GM08714 (cell line): ENCODE measurements around the gene GBF1.

ENCODE experiments used
- H3K4me3 ChIP-seq: fragments of 200-500 bp; sonication (Bioruptor generic); 2 replicates; pipeline ENCODE4 v1.5.1; 2014; ENCODE audit warnings: mild to moderate bottlenecking, low read length, inconsistent platforms
- ZNF274 ChIP-seq: IDR thresholded peaks from 2 replicates; pipeline ENCODE4 v1.6.1; 2012; ENCODE audit warnings: mild to moderate bottlenecking, low read depth, low read length

Gene GBF1

GRCh38 chr10:102396317-102396650 lies 151.0 kb downstream of the GBF1 start:
- H3K4me3 ChIP-seq = peak overlapping the region; percentile 79
- TF ChIP-seq ZNF274 = no peak

DNA sequence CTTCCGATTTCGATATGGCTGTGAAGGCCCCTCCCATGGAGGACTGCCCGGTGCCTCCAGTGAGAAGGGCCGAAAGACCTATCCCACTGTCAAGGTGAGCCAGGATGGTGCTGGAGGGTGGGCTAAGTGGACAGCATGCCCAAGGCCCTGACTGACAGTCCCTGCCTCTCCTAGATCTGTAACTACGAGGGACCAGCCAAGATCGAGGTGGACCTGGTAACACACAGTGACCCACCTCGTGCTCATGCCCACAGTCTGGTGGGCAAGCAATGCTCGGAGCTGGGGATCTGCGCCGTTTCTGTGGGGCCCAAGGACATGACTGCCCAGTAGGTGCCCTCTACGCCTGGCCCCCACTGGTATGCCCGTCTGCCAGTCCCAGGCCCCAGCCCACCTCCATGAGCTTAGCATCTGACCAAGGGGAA lies 151.4 kb downstream of the GBF1 start:
- H3K4me3 ChIP-seq = peak overlapping the region; percentile 79

DNA sequence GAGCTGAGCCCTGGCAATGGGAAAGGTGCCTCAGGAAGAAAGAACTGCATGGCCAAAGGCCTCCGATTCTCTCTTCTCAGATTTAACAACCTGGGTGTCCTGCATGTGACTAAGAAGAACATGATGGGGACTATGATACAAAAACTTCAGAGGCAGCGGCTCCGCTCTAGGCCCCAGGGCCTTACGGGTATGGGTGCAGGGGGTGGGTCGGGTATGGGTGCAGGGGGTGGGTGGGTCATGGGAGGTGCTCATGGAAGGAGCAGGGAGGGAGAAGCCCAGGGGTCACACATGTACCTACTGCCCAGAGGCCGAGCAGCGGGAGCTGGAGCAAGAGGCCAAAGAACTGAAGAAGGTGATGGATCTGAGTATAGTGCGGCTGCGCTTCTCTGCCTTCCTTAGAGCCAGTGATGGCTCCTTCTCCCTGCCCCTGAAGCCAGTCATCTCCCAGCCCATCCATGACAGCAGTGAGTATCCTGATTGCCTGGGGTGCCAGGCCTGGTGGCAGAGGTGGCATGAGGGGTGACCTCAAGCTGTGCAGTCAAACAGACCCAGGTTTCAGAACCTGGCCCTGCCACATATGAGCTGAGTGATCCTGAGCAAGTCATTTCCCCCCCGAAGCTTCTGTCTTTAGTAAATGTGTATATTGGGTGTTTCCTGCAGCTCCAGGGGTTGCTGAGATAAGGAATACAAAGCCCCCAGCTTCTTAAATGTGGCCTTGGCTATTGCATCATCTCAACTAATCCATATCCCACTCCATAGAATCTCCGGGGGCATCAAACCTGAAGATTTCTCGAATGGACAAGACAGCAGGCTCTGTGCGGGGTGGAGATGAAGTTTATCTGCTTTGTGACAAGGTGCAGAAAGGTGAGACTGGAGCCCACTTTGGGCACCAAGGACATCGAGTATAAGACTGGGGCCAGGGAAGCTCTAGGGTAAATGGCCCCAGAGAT lies 152.2 kb downstream of the GBF1 start:
- H3K4me3 ChIP-seq = peak overlapping the region; percentile 79; the same call in 1 of the 2 replicates
- TF ChIP-seq ZNF274 = no peak

More for the DNA sequence above, 151.4 kb downstream of the GBF1 start:
- TF ChIP-seq ZNF274 = no peak

- no peak for TF ChIP-seq ZNF274
- H3K4me3 ChIP-seq = peak overlapping the region; percentile 36; the same call in 1 of the 2 replicates
These were observed 153.1 kb downstream of the GBF1 start for GRCh38 chr10:102398172-102399020.

DNA sequence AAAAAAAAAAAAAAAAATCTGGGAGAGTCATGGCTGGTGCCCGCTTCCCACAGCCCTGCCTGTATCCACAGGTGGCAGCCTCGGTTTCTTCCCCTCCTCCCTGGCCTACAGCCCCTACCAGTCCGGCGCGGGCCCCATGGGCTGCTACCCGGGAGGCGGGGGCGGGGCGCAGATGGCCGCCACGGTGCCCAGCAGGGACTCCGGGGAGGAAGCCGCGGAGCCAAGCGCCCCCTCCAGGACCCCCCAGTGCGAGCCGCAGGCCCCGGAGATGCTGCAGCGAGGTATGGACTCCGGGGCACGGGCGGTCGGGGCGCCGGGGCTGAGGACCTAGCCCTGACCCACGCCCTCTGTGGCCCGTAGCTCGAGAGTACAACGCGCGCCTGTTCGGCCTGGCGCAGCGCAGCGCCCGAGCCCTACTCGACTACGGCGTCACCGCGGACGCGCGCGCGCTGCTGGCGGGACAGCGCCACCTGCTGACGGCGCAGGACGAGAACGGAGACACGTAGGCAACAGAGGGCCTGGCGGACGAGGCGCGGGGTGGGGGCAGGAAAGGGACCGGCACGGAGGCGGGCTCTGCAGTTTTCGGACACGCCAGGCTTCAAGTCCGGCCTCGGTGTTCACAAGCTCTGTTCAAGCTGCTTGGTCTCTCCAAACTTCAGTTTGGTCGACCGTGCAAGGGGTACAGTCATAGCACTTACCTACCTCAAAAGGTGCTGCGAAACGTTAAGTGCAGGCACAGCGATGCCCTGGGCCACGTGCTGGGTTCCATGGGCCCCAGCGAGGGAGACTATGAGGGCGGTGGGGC lies 154.1 kb downstream of the GBF1 start:
- TF ChIP-seq ZNF274 = no peak
- H3K4me3 ChIP-seq = peak overlapping the region; percentile 36; the same call in 1 of the 2 replicates

GRCh38 chr10:102400076-102400475 lies 154.7 kb downstream of the GBF1 start:
- H3K4me3 ChIP-seq = no peak overlapping the region; the same call in 1 of the 2 replicates
- TF ChIP-seq ZNF274 = no peak

- TF ChIP-seq ZNF274 = no peak
- no peak overlapping the region for H3K4me3 ChIP-seq
These were observed 155.4 kb downstream of the GBF1 start for GRCh38 chr10:102400598-102401341.

DNA sequence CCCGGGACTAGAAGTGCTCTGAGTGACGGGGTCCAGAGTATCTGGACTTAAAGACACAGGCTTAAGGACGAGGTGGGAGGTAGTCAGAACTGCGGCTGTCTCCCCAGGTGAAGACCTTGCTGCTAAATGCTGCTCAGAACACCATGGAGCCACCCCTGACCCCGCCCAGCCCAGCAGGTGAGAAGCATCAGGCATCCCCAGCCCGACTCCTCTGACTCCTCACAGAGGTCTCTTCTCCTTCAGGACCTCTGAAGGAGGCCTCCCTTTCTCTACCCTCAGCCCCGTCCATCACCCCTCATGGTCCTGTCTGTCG lies 156.0 kb downstream of the GBF1 start:
- no peak for TF ChIP-seq ZNF274
- H3K4me3 ChIP-seq = no peak overlapping the region

DNA sequence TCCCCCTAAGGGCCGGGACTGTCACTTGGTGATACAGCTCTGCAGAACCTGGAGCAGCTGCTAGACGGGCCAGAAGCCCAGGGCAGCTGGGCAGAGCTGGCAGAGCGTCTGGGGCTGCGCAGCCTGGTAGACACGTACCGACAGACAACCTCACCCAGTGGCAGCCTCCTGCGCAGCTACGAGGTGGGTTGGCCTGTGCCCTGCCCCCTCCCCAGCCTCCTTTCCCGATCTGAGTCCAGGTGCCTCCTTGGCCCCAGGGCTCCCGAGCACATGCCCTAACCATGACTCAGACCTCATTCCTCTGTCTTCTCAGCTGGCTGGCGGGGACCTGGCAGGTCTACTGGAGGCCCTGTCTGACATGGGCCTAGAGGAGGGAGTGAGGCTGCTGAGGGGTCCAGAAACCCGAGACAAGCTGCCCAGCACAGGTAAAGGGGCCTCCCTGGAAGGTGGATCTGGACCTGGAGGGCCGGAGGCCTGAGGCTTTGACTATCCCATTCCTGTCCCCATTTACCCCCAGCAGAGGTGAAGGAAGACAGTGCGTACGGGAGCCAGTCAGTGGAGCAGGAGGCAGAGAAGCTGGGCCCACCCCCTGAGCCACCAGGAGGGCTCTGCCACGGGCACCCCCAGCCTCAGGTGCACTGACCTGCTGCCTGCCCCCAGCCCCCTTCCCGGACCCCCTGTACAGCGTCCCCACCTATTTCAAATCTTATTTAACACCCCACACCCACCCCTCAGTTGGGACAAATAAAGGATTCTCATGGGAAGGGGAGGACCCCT lies 156.6 kb downstream of the GBF1 start:
- no peak for TF ChIP-seq ZNF274
- H3K4me3 ChIP-seq = no peak overlapping the region

DNA sequence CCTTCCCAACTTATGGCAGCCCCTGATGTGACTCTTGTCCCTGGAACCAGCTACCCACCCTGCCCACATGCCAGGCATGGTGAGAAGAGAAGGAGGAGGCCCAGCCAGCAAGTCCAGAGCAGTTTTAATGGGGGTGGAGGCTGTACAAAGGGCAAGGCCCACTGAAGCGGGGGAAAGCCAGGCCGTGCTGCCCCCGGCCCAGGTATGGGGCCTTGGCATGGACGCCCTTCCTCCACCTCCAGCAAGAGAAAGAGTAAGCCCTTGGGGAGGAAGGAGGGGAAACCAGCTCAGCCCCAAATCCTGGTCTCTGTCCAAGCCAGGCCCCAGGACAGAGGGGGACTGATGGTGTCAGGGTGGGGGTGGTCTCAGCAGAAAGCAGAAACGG lies 157.2 kb downstream of the GBF1 start:
- TF ChIP-seq ZNF274 = no peak
- H3K4me3 ChIP-seq = no peak overlapping the region

DNA sequence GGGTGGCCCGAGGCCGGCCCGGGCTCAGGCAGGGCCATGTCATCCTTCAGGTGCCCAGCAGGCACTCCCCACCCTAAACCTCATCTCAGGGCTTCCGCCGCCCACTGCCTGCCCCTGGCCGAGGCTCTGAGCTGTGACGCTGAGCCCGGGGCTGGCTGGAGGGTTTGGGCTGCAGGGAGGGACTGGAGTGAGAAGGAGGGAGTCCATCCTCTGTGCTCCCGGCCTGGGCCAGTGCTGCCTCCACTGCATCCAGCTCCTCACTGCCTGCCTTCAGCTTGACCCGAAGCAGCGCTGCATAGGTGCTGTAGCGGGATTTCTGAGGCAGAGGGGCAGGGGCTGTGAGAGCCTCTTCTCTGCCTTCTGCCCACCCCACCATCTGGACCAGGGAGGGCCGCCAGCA lies 157.8 kb downstream of the GBF1 start:
- no peak overlapping the region for H3K4me3 ChIP-seq
- no peak for TF ChIP-seq ZNF274

GRCh38 chr10:102404361-102405107 lies 159.2 kb downstream of the GBF1 start:
- TF ChIP-seq ZNF274 = no peak
- H3K4me3 ChIP-seq = no peak overlapping the region
